Right ventricle myocardium inferior (tissue), 1 donor: ENCODE data around the gene DYNC1LI1. TPM values are rescaled to one million over a fixed set of nuclear protein-coding genes. Genes with fewer than 3 reads are reported as not detected.

Experiments
- microRNA-seq: library from miRNA; unstranded; fragments of <30 nt; microRNA quantifications from one replicate; pipeline ENCODE4 v1.2.0, GENCODE V29; 2020
- total RNA-seq: library from RNA; stranded (reverse); fragmentation: NEBNext Ultra II Directional; extraction: Animal tissue kit (Norgen Biotek cat#: 25700); gene quantifications from one replicate; pipeline ENCODE4 v1.2.1, GENCODE V29; 2021
- donor health status: DM: no; HTN: yes; CAD: no; lungs with severe emphysema.

The DYNC1LI1 gene
- total RNA-seq, 1 donor from 2014 or later, result 53.6 TPM

Small RNA genes within 50 kb of the gene (microRNA-seq; reads per million reads assigned to microRNA genes)
- gene MIR548AY, result not detected

Other genes starting within 250 kb of the DYNC1LI1 start
- 5.0 TPM for gene CMTM7, start 179.0 kb downstream of the DYNC1LI1 start, total RNA-seq
- gene CMTM6, start 68.0 kb downstream of the DYNC1LI1 start, total RNA-seq, result 11.3 TPM
- 17.9 TPM for gene CNOT10, start 114.3 kb upstream of the DYNC1LI1 start, total RNA-seq
- not detected for gene TRIM71, start 247.1 kb upstream of the DYNC1LI1 start, total RNA-seq